ENCODE results near the gene LIPM. TPM values are rescaled to one million over a fixed set of nuclear protein-coding genes. Genes with fewer than 3 reads are reported as not detected.

The LIPM gene
- total and polyA plus RNA-seq, 8 donors = 0.14 TPM; not detected in 7

DNA sequence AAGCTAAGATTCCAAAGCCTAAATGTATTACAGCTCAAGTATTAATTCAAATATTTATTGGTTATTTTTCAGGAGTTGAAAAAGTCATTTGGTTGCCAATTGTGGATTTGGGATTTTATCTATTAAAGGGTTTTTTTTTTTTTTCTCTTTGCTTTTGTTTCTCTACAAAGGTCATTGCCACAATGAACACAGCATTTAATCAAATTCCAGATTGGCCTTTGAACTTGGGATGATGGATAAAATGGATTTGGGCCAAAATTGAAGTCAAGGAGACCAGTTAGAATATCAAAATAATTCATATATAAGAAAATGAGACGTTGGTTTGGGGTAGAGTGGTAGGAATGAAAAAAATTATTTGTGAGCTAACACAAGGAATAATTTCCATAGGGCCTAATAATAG, 33.1 kb upstream of the LIPM start:
- H3K9me3 ChIP-seq = peaks cover 0 to 4% of the 10 kb centered on the region in 2 donors
- H3K36me3 ChIP-seq = no peaks in the 10 kb centered on the region
- intact Hi-C loops (cut with DNase I) = no loop called here
- H3K4me3 ChIP-seq = no peak overlapping the region
- H3K27me3 ChIP-seq = no peaks in the 10 kb centered on the region
- ATAC-seq (no peak), DNase-seq (no peak)
- no peak overlapping the region for H3K27ac ChIP-seq
- H3K4me1 ChIP-seq = peaks cover 0 to 9% of the 10 kb centered on the region in 2 donors
- TF ChIP-seq, protein P1, sequence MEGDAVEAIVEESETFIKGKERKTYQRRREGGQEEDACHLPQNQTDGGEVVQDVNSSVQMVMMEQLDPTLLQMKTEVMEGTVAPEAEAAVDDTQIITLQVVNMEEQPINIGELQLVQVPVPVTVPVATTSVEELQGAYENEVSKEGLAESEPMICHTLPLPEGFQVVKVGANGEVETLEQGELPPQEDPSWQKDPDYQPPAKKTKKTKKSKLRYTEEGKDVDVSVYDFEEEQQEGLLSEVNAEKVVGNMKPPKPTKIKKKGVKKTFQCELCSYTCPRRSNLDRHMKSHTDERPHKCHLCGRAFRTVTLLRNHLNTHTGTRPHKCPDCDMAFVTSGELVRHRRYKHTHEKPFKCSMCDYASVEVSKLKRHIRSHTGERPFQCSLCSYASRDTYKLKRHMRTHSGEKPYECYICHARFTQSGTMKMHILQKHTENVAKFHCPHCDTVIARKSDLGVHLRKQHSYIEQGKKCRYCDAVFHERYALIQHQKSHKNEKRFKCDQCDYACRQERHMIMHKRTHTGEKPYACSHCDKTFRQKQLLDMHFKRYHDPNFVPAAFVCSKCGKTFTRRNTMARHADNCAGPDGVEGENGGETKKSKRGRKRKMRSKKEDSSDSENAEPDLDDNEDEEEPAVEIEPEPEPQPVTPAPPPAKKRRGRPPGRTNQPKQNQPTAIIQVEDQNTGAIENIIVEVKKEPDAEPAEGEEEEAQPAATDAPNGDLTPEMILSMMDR (IDR thresholded peaks at IDR 0.05) = no peak

DNA sequence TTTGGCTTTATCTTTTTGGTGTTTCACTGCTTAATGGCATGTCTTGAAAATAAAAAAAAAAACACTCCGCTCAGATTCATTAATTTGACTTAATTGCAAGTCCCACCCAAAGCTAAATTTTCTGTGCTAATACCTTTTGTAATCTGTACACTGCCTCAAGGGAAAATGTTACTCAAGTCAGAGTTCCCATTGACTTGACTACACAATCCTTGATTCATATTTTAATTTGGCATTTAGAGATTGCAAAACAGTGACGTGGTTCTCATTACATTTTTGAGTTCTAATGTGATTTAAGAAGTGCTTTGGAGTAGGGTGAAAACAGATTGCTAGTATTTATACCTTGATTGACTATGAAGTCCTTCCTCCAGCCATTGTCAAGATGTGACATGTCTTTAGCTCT, 21.3 kb upstream of the LIPM start:
- no peaks in the 10 kb centered on the region for H3K36me3 ChIP-seq
- DNase-seq = no peak
- no peak overlapping the region for H3K27ac ChIP-seq
- no peaks in the 10 kb centered on the region for H3K4me1 ChIP-seq
- intact Hi-C loops (cut with DNase I) = no loop called here
- no peaks in the 10 kb centered on the region for H3K9me3 ChIP-seq
- TF ChIP-seq, protein P1 (IDR thresholded peaks at IDR 0.05) = no peak
- H3K27me3 ChIP-seq = no peaks in the 10 kb centered on the region
- H3K4me3 ChIP-seq = no peak overlapping the region
- ATAC-seq = no peak

DNA sequence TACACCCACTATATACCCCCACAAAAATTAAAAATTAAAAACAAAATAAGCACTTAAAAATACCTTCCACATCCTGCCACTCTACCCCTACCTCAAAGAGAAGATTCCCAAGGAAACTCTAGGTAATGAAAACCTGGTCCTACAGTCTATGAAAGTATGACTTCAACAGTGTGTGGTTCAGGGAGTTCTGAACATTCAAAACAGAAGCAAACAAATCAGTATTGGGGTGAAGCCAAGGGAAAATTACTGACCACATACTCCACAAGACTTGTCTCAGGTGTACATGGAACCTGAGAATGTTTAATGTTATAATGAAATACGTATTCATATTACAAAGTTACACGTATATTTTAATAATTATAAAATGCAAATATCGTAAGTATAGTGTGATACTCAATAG, 20.3 kb upstream of the LIPM start:
- Histone ChIP-seq H3K27ac (no peak overlapping the region), H3K27me3 (no peaks in the 10 kb centered on the region), H3K36me3 (no peaks in the 10 kb centered on the region), H3K4me1 (no peaks in the 10 kb centered on the region), H3K4me3 (no peak overlapping the region), H3K9me3 (no peaks in the 10 kb centered on the region)
- ATAC-seq (no peak), DNase-seq (no peak)
- intact Hi-C loops (cut with DNase I) = no loop called here
- TF ChIP-seq, protein P1 (IDR thresholded peaks at IDR 0.05) = no peak

DNA sequence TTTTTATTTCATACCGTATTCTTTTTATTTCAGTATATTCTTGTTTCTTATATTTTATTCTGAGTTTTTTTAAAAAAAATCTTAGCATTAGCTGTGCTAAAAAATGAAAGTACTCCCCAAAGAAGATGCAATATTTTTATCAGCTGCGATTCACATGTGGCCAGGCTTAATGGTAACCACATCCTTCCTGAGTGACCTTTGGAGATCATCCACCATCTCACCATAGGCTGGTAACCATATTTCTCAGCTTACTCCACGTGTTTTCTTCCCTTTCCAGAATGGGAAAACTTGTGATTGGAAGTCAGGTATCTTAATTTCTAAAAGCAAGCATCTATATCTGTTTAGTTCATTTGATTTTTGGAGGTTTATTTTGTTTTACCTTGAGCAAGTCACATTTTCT, 18.8 kb upstream of the LIPM start:
- DNase-seq (no peak), ATAC-seq (no peak)
- Histone ChIP-seq H3K27me3 (no peaks in the 10 kb centered on the region), H3K27ac (no peak overlapping the region), H3K36me3 (no peaks in the 10 kb centered on the region), H3K9me3 (no peaks in the 10 kb centered on the region), H3K4me1 (no peaks in the 10 kb centered on the region), H3K4me3 (no peak overlapping the region)
- intact Hi-C loops (cut with DNase I) = no loop called here
- TF ChIP-seq, protein P1 (IDR thresholded peaks at IDR 0.05) = no peak

DNA sequence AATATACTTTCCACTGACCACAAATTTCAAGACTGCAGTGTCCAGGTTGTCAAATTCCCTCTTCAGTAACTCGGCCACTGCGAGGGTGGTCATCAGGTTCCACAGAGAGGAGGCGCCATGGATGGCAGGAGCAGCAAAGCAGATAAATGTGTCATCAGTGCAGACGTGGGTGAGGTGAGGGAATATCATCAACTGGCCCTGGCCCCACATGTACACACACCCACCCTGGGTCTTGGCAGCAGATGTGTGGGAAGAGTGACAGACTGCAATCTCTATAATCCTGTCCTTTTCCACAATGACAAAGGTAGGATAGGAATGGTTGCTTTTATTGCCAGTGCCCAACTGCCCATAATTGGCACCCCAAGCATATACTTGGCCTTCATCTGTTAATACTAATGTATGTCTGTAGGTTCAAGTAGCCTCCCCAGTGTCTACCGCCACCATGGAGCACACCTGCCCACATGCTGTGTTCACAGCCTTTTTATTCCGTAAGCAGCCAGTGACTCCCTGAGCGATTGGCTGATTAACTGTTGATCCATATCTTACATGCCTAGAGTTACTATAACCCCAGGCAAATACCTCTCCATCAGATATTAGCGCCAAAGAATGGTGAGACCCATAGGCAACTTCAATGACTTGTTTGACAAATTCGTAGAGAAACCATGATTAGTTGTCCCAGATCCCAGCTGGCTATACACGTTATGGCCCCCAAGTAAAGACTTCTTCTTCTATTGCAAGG, 16.3 kb upstream of the LIPM start:
- no peaks in the 10 kb centered on the region for H3K36me3 ChIP-seq
- DNase-seq = peak in 1 of 4 donors; percentile 43
- no peaks in the 10 kb centered on the region for H3K27me3 ChIP-seq
- no peak overlapping the region for H3K4me3 ChIP-seq
- no peak for ATAC-seq
- TF ChIP-seq, protein P1 (IDR thresholded peaks at IDR 0.05) = no peak
- no peak overlapping the region for H3K27ac ChIP-seq
- intact Hi-C loops (cut with DNase I) = no loop called here
- H3K4me1 ChIP-seq = no peaks in the 10 kb centered on the region
- H3K9me3 ChIP-seq = no peaks in the 10 kb centered on the region

Data from left lung (tissue), 10 donors.